Lower leg skin (tissue), 3 donors: ENCODE data around the gene EEFSEC.
"Not testable (repeated sequence)": the region's sequence is repeated elsewhere in the genome, so short reads cannot be mapped to it uniquely, and the experiment has no call there.

ENCODE experiments used
- CTCF ChIP-seq, 3 donors: fragments of 450-650 bp; IDR thresholded peaks; one replicate each; pipeline ENCODE4 v1.5.1; 2016; ENCODE audit warnings: antibody characterized with exemption in 3 of 3, mild to moderate bottlenecking in 3 of 3, moderate library complexity in 2 of 3
- POLR2A ChIP-seq, 2 donors: fragments of 450-650 bp; IDR thresholded peaks; one replicate each; pipeline ENCODE4 v1.6.1; 2016 to 2017; ENCODE audit warnings: antibody characterized with exemption in 2 of 2, mild to moderate bottlenecking in 1 of 2, moderate library complexity in 1 of 2

GRCh38 chr3:128154354-128154753 lies 1.1 kb downstream of the EEFSEC start:
- not testable (repeated sequence) for TF ChIP-seq CTCF, POLR2A (IDR thresholded peaks at IDR 0.05)
